Retinal pigment epithelial cell (primary cell): Measurements from ENCODE around the gene NOP10.
A peak's percentile ranks its signal among the peaks of the same experiment; 100 is the strongest.

Experiments
- DNase-seq: peaks from one replicate; pipeline ENCODE4 v3.0.0-alpha.2; 2010; ENCODE audit warnings: low read depth
- H3K4me3 ChIP-seq: 2 replicates; pipeline ENCODE4 v1.5.1; 2011; ENCODE audit warnings: mild to moderate bottlenecking, low read length, control low read depth, moderate library complexity
- CTCF ChIP-seq: conservative IDR thresholded peaks from 2 replicates; pipeline ENCODE4 v1.5.1; 2011; ENCODE audit warnings: low read depth, low read length, control low read depth, inconsistent platforms

The NOP10 gene

GRCh38 chr15:34362047-34362773, 19.3 kb upstream of the NOP10 start:
- DNase-seq, result no peak
- H3K4me3 ChIP-seq, result no peak overlapping the region
- TF ChIP-seq CTCF, result no peak

- TF ChIP-seq CTCF, result no peak
- no peak overlapping the region for H3K4me3 ChIP-seq
- DNase-seq, result no peak
These were observed 18.3 kb upstream of the NOP10 start for GRCh38 chr15:34361278-34361677.

GRCh38 chr15:34360298-34360697, 17.4 kb upstream of the NOP10 start:
- no peak for TF ChIP-seq CTCF
- no peak for DNase-seq
- H3K4me3 ChIP-seq, result no peak overlapping the region

GRCh38 chr15:34359416-34359815, 16.5 kb upstream of the NOP10 start:
- no peak for TF ChIP-seq CTCF
- no peak overlapping the region for H3K4me3 ChIP-seq
- DNase-seq, result no peak

GRCh38 chr15:34358948-34359347, 16.0 kb upstream of the NOP10 start:
- TF ChIP-seq CTCF, result no peak
- no peak for DNase-seq

GRCh38 chr15:34358367-34358766, 15.4 kb upstream of the NOP10 start:
- no peak for DNase-seq
- peak; percentile 48 for TF ChIP-seq CTCF
- H3K4me3 ChIP-seq, result no peak overlapping the region

More at GRCh38 chr15:34358948-34359347, 16.0 kb upstream of the NOP10 start:
- no peak overlapping the region for H3K4me3 ChIP-seq

- no peak overlapping the region for H3K4me3 ChIP-seq
- TF ChIP-seq CTCF, result no peak
- no peak for DNase-seq
These were observed 14.7 kb upstream of the NOP10 start for GRCh38 chr15:34357653-34358052.
